Fibroblast of lung (primary cell): Measurements from ENCODE around the gene TNRC18.

ENCODE experiments used
- CTCF ChIP-seq, 2 donors: IDR thresholded peaks in 1 of 2; conservative IDR thresholded peaks in 1 of 2; 1 replicate in 1 of 2; 2 replicates in 1 of 2; pipeline ENCODE4 v1.5.1; 2011 to 2012; ENCODE audit warnings: low read length in 2 of 2, control low read depth in 1 of 2, inconsistent platforms in 1 of 2, low read depth in 1 of 2, mild to moderate bottlenecking in 1 of 2
- EZH2 ChIP-seq: IDR thresholded peaks from 2 replicates; pipeline ENCODE4 v1.5.1; 2012; ENCODE audit warnings: low read length, control low read depth, mild to moderate bottlenecking; ENCODE audit errors: missing control alignments

DNA sequence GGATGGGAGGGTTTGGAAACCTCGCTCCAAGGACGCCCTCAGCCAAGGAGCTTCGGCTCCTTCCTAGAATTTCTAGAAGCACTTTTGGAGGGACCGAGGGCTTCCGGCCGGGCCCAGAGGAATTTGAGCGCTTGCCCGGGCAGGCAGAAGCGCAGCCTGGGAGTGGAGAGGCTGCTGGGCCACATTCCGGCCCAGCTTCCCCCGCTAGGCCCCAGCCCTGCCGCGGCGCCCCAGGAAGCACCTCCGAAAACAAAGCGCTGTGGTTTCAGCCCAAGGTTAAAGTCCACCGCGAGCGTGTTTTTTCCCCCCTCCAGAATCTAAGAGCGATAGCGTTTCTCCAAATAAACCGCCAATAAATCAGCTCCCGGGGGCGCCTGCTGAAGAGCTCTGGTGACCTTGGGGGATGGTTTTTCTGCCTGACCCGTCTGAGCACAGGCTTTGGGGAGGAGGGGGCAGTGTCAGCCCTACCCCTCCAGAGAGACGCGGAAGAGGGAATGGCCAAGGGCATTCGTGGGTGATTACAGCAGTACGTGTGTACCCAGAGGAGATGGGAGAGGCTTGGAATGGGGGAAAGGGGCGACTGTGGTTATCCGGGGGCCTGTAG lies 5.7 kb upstream of the TNRC18 start:
- TF ChIP-seq EZH2 (no peak), CTCF (conservative IDR thresholded peaks at IDR 0.05 in 1 of 2, IDR thresholded peaks at IDR 0.05 in 1 of 2; ENCODE audit: low read depth in 1 of 2, low read length in 2 of 2) (no peak)
